H9 (cell line): ENCODE results near the gene COMT. TPM values are rescaled to one million over a fixed set of nuclear protein-coding genes. Genes with fewer than 3 reads are reported as not detected.

Experiments used
- DNase-seq: peaks from one replicate; pipeline ENCODE4 v3.0.0-alpha.2; 2017
- H2AFZ ChIP-seq: one replicate; pipeline ENCODE4 v1.6.1; 2013; ENCODE audit warnings: mild to moderate bottlenecking, low read length, control low read depth, moderate library complexity
- H2AK5ac ChIP-seq: 2 replicates; pipeline ENCODE4 v1.6.1; 2013; ENCODE audit warnings: low read length, control low read depth, mixed read lengths; ENCODE audit not compliant: insufficient read length
- H2BK120ac ChIP-seq: one replicate; pipeline ENCODE4 v1.6.1; 2013; ENCODE audit warnings: low read depth, mild to moderate bottlenecking, low read length, control low read depth, inconsistent platforms; ENCODE audit not compliant: poor library complexity, severe bottlenecking
- H2BK12ac ChIP-seq: 2 replicates; pipeline ENCODE4 v1.6.1; 2013; ENCODE audit warnings: low read length, control low read depth, mixed read lengths, low read depth; ENCODE audit not compliant: insufficient read length
- H2BK15ac ChIP-seq: 2 replicates; pipeline ENCODE4 v1.6.1; 2013; ENCODE audit warnings: low read depth, low read length, control low read depth
- H2BK20ac ChIP-seq: one replicate; pipeline ENCODE4 v1.6.1; 2013; ENCODE audit warnings: low read depth, mild to moderate bottlenecking, low read length, control low read depth, inconsistent platforms; ENCODE audit not compliant: poor library complexity, severe bottlenecking
- H2BK5ac ChIP-seq: 2 replicates; pipeline ENCODE4 v1.6.1; 2013; ENCODE audit warnings: low read length, control low read depth, mixed read lengths; ENCODE audit not compliant: insufficient read length
- H3K14ac ChIP-seq: 2 replicates; pipeline ENCODE4 v1.6.1; 2013; ENCODE audit warnings: low read length, control low read depth; ENCODE audit not compliant: insufficient read depth
- H3K18ac ChIP-seq: 2 replicates; pipeline ENCODE4 v1.6.1; 2013; ENCODE audit warnings: low read depth, mild to moderate bottlenecking, mixed read lengths, low read length, control low read depth; ENCODE audit not compliant: insufficient read length
- H3K23ac ChIP-seq: 2 replicates; pipeline ENCODE4 v1.6.1; 2013; ENCODE audit warnings: low read length, control low read depth, mixed read lengths, low read depth; ENCODE audit not compliant: insufficient read length
- H3K23me2 ChIP-seq: 2 replicates; pipeline ENCODE4 v1.6.1; 2013; ENCODE audit warnings: low read depth, mild to moderate bottlenecking, mixed read lengths, low read length, control low read depth; ENCODE audit not compliant: insufficient read length, poor library complexity, severe bottlenecking
- H3K27ac ChIP-seq: 2 replicates; pipeline ENCODE4 v1.5.1; 2013; ENCODE audit warnings: low read length, control low read depth, mixed read lengths, low read depth; ENCODE audit not compliant: insufficient read length
- H3K27me3 ChIP-seq: 2 replicates; pipeline ENCODE4 v1.6.1; 2013; ENCODE audit warnings: low read length, control low read depth, inconsistent platforms; ENCODE audit not compliant: insufficient read depth
- H3K4ac ChIP-seq: 2 replicates; pipeline ENCODE4 v1.6.1; 2013; ENCODE audit warnings: low read depth, mild to moderate bottlenecking, control low read depth, inconsistent platforms, low read length, moderate library complexity
- H3K4me1 ChIP-seq: 2 replicates; pipeline ENCODE4 v1.6.1; 2013; ENCODE audit warnings: low read length, control low read depth, inconsistent platforms; ENCODE audit not compliant: insufficient read depth
- H3K4me2 ChIP-seq: 2 replicates; pipeline ENCODE4 v1.6.1; 2013; ENCODE audit warnings: low read length, control low read depth, mixed read lengths; ENCODE audit not compliant: insufficient read length, insufficient read depth
- H3K56ac ChIP-seq: 2 replicates; pipeline ENCODE4 v1.6.1; 2013; ENCODE audit warnings: low read depth, mild to moderate bottlenecking, mixed read lengths, low read length, control low read depth; ENCODE audit not compliant: insufficient read length
- H3K79me1 ChIP-seq: 2 replicates; pipeline ENCODE4 v1.6.1; 2013; ENCODE audit warnings: low read depth, mild to moderate bottlenecking, moderate library complexity, low read length, control low read depth, inconsistent platforms; ENCODE audit not compliant: insufficient read depth, poor library complexity, severe bottlenecking
- H3K79me2 ChIP-seq: 2 replicates; pipeline ENCODE4 v1.6.1; 2013; ENCODE audit warnings: low read length, control low read depth, inconsistent platforms; ENCODE audit not compliant: insufficient read depth
- H3K9ac ChIP-seq: 2 replicates; pipeline ENCODE4 v1.6.1; 2013; ENCODE audit warnings: low read length, control low read depth, mixed read lengths; ENCODE audit not compliant: insufficient read length; ENCODE audit errors: extremely low read depth
- H3K9me3 ChIP-seq: one replicate; pipeline ENCODE4 v1.6.1; 2013; ENCODE audit warnings: low read depth, low read length, inconsistent platforms; ENCODE audit not compliant: control insufficient read depth
- H3T11ph ChIP-seq: one replicate; pipeline ENCODE4 v1.6.1; 2013; ENCODE audit warnings: mild to moderate bottlenecking, low read length, control low read depth, inconsistent platforms
- H4K20me1 ChIP-seq: one replicate; pipeline ENCODE4 v1.6.1; 2013; ENCODE audit not compliant: control insufficient read depth, insufficient read length, insufficient read depth
- H4K5ac ChIP-seq: 2 replicates; pipeline ENCODE4 v1.6.1; 2013; ENCODE audit warnings: low read depth, mild to moderate bottlenecking, mixed read lengths, low read length, control low read depth; ENCODE audit not compliant: insufficient read length
- H4K8ac ChIP-seq: replicated peaks from 2 replicates; pipeline ENCODE4 v1.6.1; 2013; ENCODE audit warnings: low read length, control low read depth, mixed read lengths, low read depth; ENCODE audit not compliant: insufficient read length
- H4K91ac ChIP-seq: 2 replicates; pipeline ENCODE4 v1.6.1; 2013; ENCODE audit warnings: low read depth, mild to moderate bottlenecking, moderate library complexity, mixed read lengths, low read length, control low read depth; ENCODE audit not compliant: insufficient read length
- H3K27ac Mint-ChIP-seq, 3 experiments: 2 replicates in 2 of 3; 3 replicates in 1 of 3; pipeline ENCODE4 v1.8.0; 2020 to 2021; ENCODE audit warnings: mixed read lengths in 3 of 3, mild to moderate bottlenecking in 1 of 3, moderate library complexity in 1 of 3
- H3K27me3 Mint-ChIP-seq: 2 replicates; pipeline ENCODE4 v1.8.0; 2021; ENCODE audit warnings: low read depth, mild to moderate bottlenecking, moderate library complexity, mixed read lengths
- H3K36me3 Mint-ChIP-seq, 3 experiments: 2 replicates in 2 of 3; 3 replicates in 1 of 3; pipeline ENCODE4 v1.8.0; 2020 to 2021; ENCODE audit warnings: low read depth in 3 of 3, mixed read lengths in 3 of 3; ENCODE audit not compliant: insufficient read depth in 1 of 3
- H3K4me1 Mint-ChIP-seq, 2 experiments: 2 replicates each; pipeline ENCODE4 v1.8.0; 2020; ENCODE audit warnings: mixed read lengths in 2 of 2
- H3K4me3 Mint-ChIP-seq, 2 experiments: 2 replicates in 1 of 2; 3 replicates in 1 of 2; pipeline ENCODE4 v1.8.0; 2020 to 2021; ENCODE audit warnings: mild to moderate bottlenecking in 2 of 2, mixed read lengths in 2 of 2, moderate library complexity in 1 of 2
- H3K9me3 Mint-ChIP-seq, 2 experiments: 2 replicates in 1 of 2; 3 replicates in 1 of 2; pipeline ENCODE4 v1.8.0; 2020; ENCODE audit warnings: mild to moderate bottlenecking in 2 of 2, mixed read lengths in 2 of 2, moderate library complexity in 1 of 2
- CTCF ChIP-seq: fragments of 200-600 bp; sonication (generic); conservative IDR thresholded peaks from 3 replicates; pipeline ENCODE4 v1.8.0; 2021; ENCODE audit warnings: antibody characterized with exemption, mild to moderate bottlenecking
- WGBS: extraction: QIAGEN DNeasy Blood & Tissue Kit; methylation state at CpG from one replicate; pipeline ENCODE4 v1.1.7; 2013; ENCODE audit warnings: missing lambda C conversion rate, low lambda C conversion rate, mixed read lengths; ENCODE audit not compliant: insufficient read length; ENCODE audit errors: extremely low coverage; 5-methylcytosine and 5-hydroxymethylcytosine counted together
- total RNA-seq: library from RNA; stranded (reverse); gene quantifications from 2 replicates; pipeline ENCODE4 v1.2.1, GENCODE V29; 2021

Gene COMT
- total RNA-seq, 1 experiment from 2014 or later, result 42.2 TPM

- no peak overlapping the region for H3T11ph ChIP-seq
- no peak overlapping the region for H4K5ac ChIP-seq
- no peak overlapping the region for H4K8ac ChIP-seq
- Mint-ChIP-seq H3K27ac (no peak overlapping the region), H3K27me3 (no peaks in the 10 kb centered on the region), H3K4me3 (no peak overlapping the region), H3K36me3 (peaks cover 0 to 21% (median 21%) of the 10 kb centered on the region in 3 experiments; a peak in 5 of 7 replicates), H3K9me3 (peaks cover 0 to 4% of the 10 kb centered on the region in 2 experiments; a peak in 2 of 5 replicates), H3K4me1 (peaks cover 0 to 3% of the 10 kb centered on the region in 2 experiments; a peak in 2 of 4 replicates)
- H3K4me2 ChIP-seq, result no peak overlapping the region
- no peak overlapping the region for H3K18ac ChIP-seq
- H2AFZ ChIP-seq, result no peak overlapping the region
- no peaks in the 10 kb centered on the region for H3K23me2 ChIP-seq
- peaks cover 5% of the 10 kb centered on the region for H3K9me3 ChIP-seq
- H3K4me1 ChIP-seq, result no peaks in the 10 kb centered on the region
- H3K56ac ChIP-seq, result no peak overlapping the region
- H4K91ac ChIP-seq, result no peak overlapping the region
- no peak overlapping the region for H2AK5ac ChIP-seq
- H2BK120ac ChIP-seq, result no peak overlapping the region
- H3K79me2 ChIP-seq, result no peaks in the 10 kb centered on the region
- H3K14ac ChIP-seq, result no peak overlapping the region
- H3K23ac ChIP-seq, result no peak overlapping the region
- H2BK15ac ChIP-seq, result no peak overlapping the region
- no peaks in the 10 kb centered on the region for H3K27me3 ChIP-seq
- no peak overlapping the region for H2BK20ac ChIP-seq
- no CpG with 5 or more reads among the region's 4 CpGs for WGBS
- H3K79me1 ChIP-seq, result no peaks in the 10 kb centered on the region
- no peak overlapping the region for H3K9ac ChIP-seq
- H2BK5ac ChIP-seq, result no peak overlapping the region
- H3K27ac ChIP-seq, result no peak overlapping the region
- H2BK12ac ChIP-seq, result no peak overlapping the region
- H4K20me1 ChIP-seq, result no peaks in the 10 kb centered on the region
- no peak for DNase-seq
- H3K4ac ChIP-seq, result no peak overlapping the region
- TF ChIP-seq CTCF, result no peak
These were observed 31.3 kb upstream of the COMT start for GRCh38 chr22:19910180-19910744.
